Measurements from ENCODE around the gene CHRNA1.

DNA sequence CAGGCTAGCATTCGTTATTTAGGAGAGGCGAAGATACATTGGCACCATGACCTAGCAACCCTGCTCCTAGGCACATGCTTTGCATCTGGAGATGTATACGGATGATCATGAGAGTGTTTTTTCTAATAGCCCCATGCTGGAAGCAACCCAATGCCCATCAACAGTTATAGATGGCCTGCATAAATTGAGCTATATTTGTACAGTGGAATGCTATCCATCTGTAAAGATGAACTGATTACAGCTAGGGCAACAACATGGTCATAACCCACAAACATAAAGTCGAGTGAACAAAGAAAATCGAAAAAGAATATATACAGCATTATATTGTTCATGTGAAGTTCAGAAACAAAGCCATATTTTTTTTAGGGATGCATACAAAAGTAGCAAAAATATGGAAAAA lies 20.6 kb upstream of the CHRNA1 start:
- TF ChIP-seq, protein P1, sequence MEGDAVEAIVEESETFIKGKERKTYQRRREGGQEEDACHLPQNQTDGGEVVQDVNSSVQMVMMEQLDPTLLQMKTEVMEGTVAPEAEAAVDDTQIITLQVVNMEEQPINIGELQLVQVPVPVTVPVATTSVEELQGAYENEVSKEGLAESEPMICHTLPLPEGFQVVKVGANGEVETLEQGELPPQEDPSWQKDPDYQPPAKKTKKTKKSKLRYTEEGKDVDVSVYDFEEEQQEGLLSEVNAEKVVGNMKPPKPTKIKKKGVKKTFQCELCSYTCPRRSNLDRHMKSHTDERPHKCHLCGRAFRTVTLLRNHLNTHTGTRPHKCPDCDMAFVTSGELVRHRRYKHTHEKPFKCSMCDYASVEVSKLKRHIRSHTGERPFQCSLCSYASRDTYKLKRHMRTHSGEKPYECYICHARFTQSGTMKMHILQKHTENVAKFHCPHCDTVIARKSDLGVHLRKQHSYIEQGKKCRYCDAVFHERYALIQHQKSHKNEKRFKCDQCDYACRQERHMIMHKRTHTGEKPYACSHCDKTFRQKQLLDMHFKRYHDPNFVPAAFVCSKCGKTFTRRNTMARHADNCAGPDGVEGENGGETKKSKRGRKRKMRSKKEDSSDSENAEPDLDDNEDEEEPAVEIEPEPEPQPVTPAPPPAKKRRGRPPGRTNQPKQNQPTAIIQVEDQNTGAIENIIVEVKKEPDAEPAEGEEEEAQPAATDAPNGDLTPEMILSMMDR (IDR thresholded peaks at IDR 0.05 in 8 of 11, conservative IDR thresholded peaks at IDR 0.05 in 3 of 11), result no peak
- TF ChIP-seq POLR2A (IDR thresholded peaks at IDR 0.05), result no peak
- no peak for TF ChIP-seq POLR2AphosphoS5 (IDR thresholded peaks at IDR 0.05)

Data from spleen (tissue), 7 donors.